Measurements from ENCODE around the gene P2RY1. TPM values are rescaled to one million over a fixed set of nuclear protein-coding genes. Genes with fewer than 3 reads are reported as not detected.

P2RY1 gene
- total and polyA plus RNA-seq, 10 donors, result 0.39 to 12.8 (median 5.2) TPM

GRCh38 chr3:152817400-152817799, 17.5 kb upstream of the P2RY1 start:
- no peaks in the 10 kb centered on the region for H3K27me3 ChIP-seq (replicated peaks in 1 of 7)
- WGBS, 5 donors, result 87 to 100% (median 88%) methylated on average over 1 of the region's 1 CpG
- intact Hi-C loops (cut with DNase I; ENCODE audit: low total_unique reads), result no loop called here
- no peaks in the 10 kb centered on the region for H3K36me3 ChIP-seq
- no peaks in the 10 kb centered on the region for H3K9me3 ChIP-seq
- H3K27ac ChIP-seq, result no peak overlapping the region
- no peak for TF ChIP-seq POLR2A (IDR thresholded peaks at IDR 0.05)
- no peak for TF ChIP-seq CTCF (IDR thresholded peaks at IDR 0.05 in 8 of 11, conservative IDR thresholded peaks at IDR 0.05 in 3 of 11)
- no peak for TF ChIP-seq POLR2AphosphoS5 (IDR thresholded peaks at IDR 0.05)
- no peaks in the 10 kb centered on the region for H3K4me1 ChIP-seq
- DNase-seq, result no peak
- H3K4me3 ChIP-seq, result no peak overlapping the region

- H3K4me1 ChIP-seq, result no peaks in the 10 kb centered on the region
- no peaks in the 10 kb centered on the region for H3K36me3 ChIP-seq
- intact Hi-C loops (cut with DNase I; ENCODE audit: low total_unique reads), result no loop called here
- 50 to 83% (median 74%) methylated on average over 5 of the region's 5 CpGs for WGBS, 5 donors
- no peak overlapping the region for H3K27ac ChIP-seq
- DNase-seq, result no peak
- TF ChIP-seq CTCF (IDR thresholded peaks at IDR 0.05 in 8 of 11, conservative IDR thresholded peaks at IDR 0.05 in 3 of 11) (no peak), POLR2A (IDR thresholded peaks at IDR 0.05) (no peak), POLR2AphosphoS5 (IDR thresholded peaks at IDR 0.05) (no peak)
- H3K9me3 ChIP-seq, result no peaks in the 10 kb centered on the region
- H3K4me3 ChIP-seq, result no peak overlapping the region
- peaks cover 0 to 6% (median 0%) of the 10 kb centered on the region in 7 donors for H3K27me3 ChIP-seq (replicated peaks in 1 of 7)
These were observed 16.9 kb upstream of the P2RY1 start for GRCh38 chr3:152818027-152818426.

- Histone ChIP-seq H3K4me3 (no peak overlapping the region), H3K36me3 (no peaks in the 10 kb centered on the region), H3K9me3 (no peaks in the 10 kb centered on the region), H3K4me1 (no peaks in the 10 kb centered on the region), H3K27ac (no peak overlapping the region), H3K27me3 (replicated peaks in 1 of 7) (peaks cover 0 to 7% (median 0%) of the 10 kb centered on the region in 7 donors)
- TF ChIP-seq POLR2AphosphoS5 (IDR thresholded peaks at IDR 0.05) (no peak), CTCF (IDR thresholded peaks at IDR 0.05 in 8 of 11, conservative IDR thresholded peaks at IDR 0.05 in 3 of 11) (no peak), POLR2A (IDR thresholded peaks at IDR 0.05) (no peak)
- WGBS, 5 donors, result 76 to 90% (median 84%) methylated on average over 2 of the region's 2 CpGs
- intact Hi-C loops (cut with DNase I; ENCODE audit: low total_unique reads), result no loop called here
- DNase-seq, result no peak
These were observed 11.8 kb upstream of the P2RY1 start for GRCh38 chr3:152823173-152823572.

- H3K4me3 ChIP-seq, result no peak overlapping the region
- 75 to 93% (median 83%) methylated on average over 2 of the region's 2 CpGs for WGBS, 5 donors
- H3K36me3 ChIP-seq, result no peaks in the 10 kb centered on the region
- no peak overlapping the region for H3K27ac ChIP-seq
- no peaks in the 10 kb centered on the region for H3K9me3 ChIP-seq
- intact Hi-C loops (cut with DNase I; ENCODE audit: low total_unique reads), result no loop called here
- H3K4me1 ChIP-seq, result no peaks in the 10 kb centered on the region
- no peak for TF ChIP-seq CTCF (IDR thresholded peaks at IDR 0.05 in 8 of 11, conservative IDR thresholded peaks at IDR 0.05 in 3 of 11)
- TF ChIP-seq POLR2AphosphoS5 (IDR thresholded peaks at IDR 0.05), result no peak
- TF ChIP-seq POLR2A (IDR thresholded peaks at IDR 0.05), result no peak
- peaks cover 0 to 7% (median 0%) of the 10 kb centered on the region in 7 donors for H3K27me3 ChIP-seq (replicated peaks in 1 of 7)
- no peak for DNase-seq
These were observed 11.2 kb upstream of the P2RY1 start for GRCh38 chr3:152823781-152824180.

Measured in spleen (tissue), 11 donors.